SK-N-SH (cell line): ENCODE results near the gene TMEM94.

Experiments used
- CTCF ChIP-seq: fragments of 200-600 bp; sonication (generic); IDR thresholded peaks from 2 replicates; pipeline ENCODE4 v1.6.1; 2017; ENCODE audit warnings: antibody characterized with exemption, mild to moderate bottlenecking, moderate library complexity
- FOSL2 ChIP-seq: IDR thresholded peaks from 2 replicates; pipeline ENCODE4 v1.4.0; 2012; ENCODE audit warnings: low read depth, mild to moderate bottlenecking, moderate library complexity, borderline replicate concordance
- FOXM1 ChIP-seq: IDR thresholded peaks from 2 replicates; pipeline ENCODE4 v1.4.0; 2012; ENCODE audit warnings: low read depth, mild to moderate bottlenecking
- REST ChIP-seq: IDR thresholded peaks from 2 replicates; pipeline ENCODE4 v1.6.1; 2012; ENCODE audit warnings: mild to moderate bottlenecking, low read depth, low read length, moderate library complexity
- RFX5 ChIP-seq: IDR thresholded peaks from 2 replicates; pipeline ENCODE4 v1.6.1; 2012; ENCODE audit warnings: mild to moderate bottlenecking, improper control_type of control experiment, low read length
- SMC3 ChIP-seq: IDR thresholded peaks from 2 replicates; pipeline ENCODE4 v1.6.1; 2012; ENCODE audit warnings: low read depth, low read length, improper control_type of control experiment

- TF ChIP-seq REST = no peak
- no peak for TF ChIP-seq RFX5
- no peak for TF ChIP-seq CTCF
- TF ChIP-seq FOSL2 = no peak
- TF ChIP-seq SMC3 = no peak
- no peak for TF ChIP-seq FOXM1
These were observed 46.4 kb downstream of the TMEM94 start for GRCh38 chr17:75502721-75503329.
